Smooth muscle cell (in vitro differentiated cells): ENCODE data around the gene KANK3. TPM values are rescaled to one million over a fixed set of nuclear protein-coding genes. Genes with fewer than 3 reads are reported as not detected.

Experiments
- microRNA-seq: library from miRNA; unstranded; fragments of <30 nt; microRNA quantifications from one replicate; pipeline ENCODE4, GENCODE V29; 2016; ENCODE audit warnings: borderline number of aligned reads
- polyA plus RNA-seq: library from polyadenylated mRNA; unstranded; fragments of >200 nt; fragmentation: Nextera tagmentation; extraction: Ambion mirVana; gene quantifications from 2 replicates; pipeline ENCODE4 v1.2.1, GENCODE V29; 2016
- small RNA-seq: library from RNA; depleted of rRNA; stranded (forward); fragments of <200 nt; gene quantifications from one replicate; pipeline ENCODE3, GENCODE V24; 2014
- total RNA-seq: library from RNA; depleted of rRNA; stranded (reverse); fragments of >200 nt; gene quantifications from 2 replicates; pipeline ENCODE4 v1.2.3, GENCODE V29; 2014

KANK3 gene
- total and polyA plus RNA-seq, 2 experiments from 2014 or later, result 0.40 to 1.3 TPM

Small RNAs within 50 kb of the gene (microRNA-seq; reads per million reads assigned to microRNA genes)
- gene MIR4999, result 4.1 reads per million

Small RNAs within 50 kb of the gene (small RNA-seq; reads per million reads assigned to genes)
- not detected for gene MIR4999

Other genes starting within 250 kb of the KANK3 start
- not detected in 2 replicates for gene FBN3, start 193.7 kb downstream of the KANK3 start, total RNA-seq
- gene FBN3, start 193.7 kb downstream of the KANK3 start, polyA plus RNA-seq, result not detected in 2 replicates
- gene CERS4, start 133.9 kb downstream of the KANK3 start, total RNA-seq, result 14.7 and 19.9 TPM in 2 replicates
- gene CERS4, start 133.9 kb downstream of the KANK3 start, polyA plus RNA-seq, result 20.9 and 27.0 TPM in 2 replicates
- gene CD320, start 34.9 kb downstream of the KANK3 start, total RNA-seq, result 23.8 and 25.3 TPM in 2 replicates
- 42.7 and 55.4 TPM in 2 replicates for gene CD320, start 34.9 kb downstream of the KANK3 start, polyA plus RNA-seq
- gene NDUFA7, start 21.9 kb downstream of the KANK3 start, total RNA-seq, result 17.3 and 19.4 TPM in 2 replicates
- 80.4 and 103 TPM in 2 replicates for gene NDUFA7, start 21.9 kb downstream of the KANK3 start, polyA plus RNA-seq
- gene RPS28, start 21.8 kb downstream of the KANK3 start, total RNA-seq, result 212 and 236 TPM in 2 replicates
- gene RPS28, start 21.8 kb downstream of the KANK3 start, polyA plus RNA-seq, result 574 and 669 TPM in 2 replicates
- gene ANGPTL4, start 20.9 kb upstream of the KANK3 start, total RNA-seq, result 9.4 and 10.2 TPM in 2 replicates
- gene ANGPTL4, start 20.9 kb upstream of the KANK3 start, polyA plus RNA-seq, result 18.7 and 23.9 TPM in 2 replicates
- gene RAB11B, start 47.1 kb upstream of the KANK3 start, total RNA-seq, result 12.9 and 28.9 TPM in 2 replicates
- 137 and 148 TPM in 2 replicates for gene RAB11B, start 47.1 kb upstream of the KANK3 start, polyA plus RNA-seq
- gene MARCHF2, start 70.0 kb upstream of the KANK3 start, total RNA-seq, result 22.2 and 22.5 TPM in 2 replicates
- gene MARCHF2, start 70.0 kb upstream of the KANK3 start, polyA plus RNA-seq, result 24.4 and 32.5 TPM in 2 replicates
- gene HNRNPM, start 101.7 kb upstream of the KANK3 start, total RNA-seq, result 44.3 and 54.9 TPM in 2 replicates
- gene HNRNPM, start 101.7 kb upstream of the KANK3 start, polyA plus RNA-seq, result 143 and 156 TPM in 2 replicates
- gene PRAM1, start 159.4 kb upstream of the KANK3 start, total RNA-seq, result not detected in 2 replicates
- gene PRAM1, start 159.4 kb upstream of the KANK3 start, polyA plus RNA-seq, result 0.18 and 0.74 TPM in 2 replicates
- 1.3 and 10.2 TPM in 2 replicates for gene ZNF414, start 170.9 kb upstream of the KANK3 start, total RNA-seq
- 33.0 and 42.4 TPM in 2 replicates for gene ZNF414, start 170.9 kb upstream of the KANK3 start, polyA plus RNA-seq
- 0.22 TPM in 1 of 2 replicates, not detected in the other for gene MYO1F, start 234.2 kb upstream of the KANK3 start, total RNA-seq
- gene MYO1F, start 234.2 kb upstream of the KANK3 start, polyA plus RNA-seq, result 1.4 and 4.1 TPM in 2 replicates